ENCODE results near the gene ZFP36. TPM values are rescaled to one million over a fixed set of nuclear protein-coding genes. Genes with fewer than 3 reads are reported as not detected.

Gene ZFP36
- total RNA-seq, 3 donors from 2014 or later: 91.7 to 299 (median 143) TPM

GRCh38 chr19:39434123-39435076, 27.8 kb downstream of the ZFP36 start:
- H3K4me3 ChIP-seq: peak overlapping the region; percentile 83 to 98 (median 91)
- intact Hi-C loops (cut with DNase I; ENCODE audit: low total_unique reads): no loop called here
- no peaks in the 10 kb centered on the region for H3K9me3 ChIP-seq
- peaks cover 4 to 19% of the 10 kb centered on the region in 2 donors for H3K4me1 ChIP-seq
- no peaks in the 10 kb centered on the region for H3K27me3 ChIP-seq
- peaks cover 7% of the 10 kb centered on the region for H3K36me3 ChIP-seq
- H3K27ac ChIP-seq: peak overlapping the region; percentile 87 to 92
- no peak for DNase-seq (ENCODE audit: low spot score in 2 of 2)
- TF ChIP-seq POLR2A (IDR thresholded peaks at IDR 0.05) (no peak), POLR2AphosphoS5 (IDR thresholded peaks at IDR 0.05) (no peak)
- TF ChIP-seq, protein P1, sequence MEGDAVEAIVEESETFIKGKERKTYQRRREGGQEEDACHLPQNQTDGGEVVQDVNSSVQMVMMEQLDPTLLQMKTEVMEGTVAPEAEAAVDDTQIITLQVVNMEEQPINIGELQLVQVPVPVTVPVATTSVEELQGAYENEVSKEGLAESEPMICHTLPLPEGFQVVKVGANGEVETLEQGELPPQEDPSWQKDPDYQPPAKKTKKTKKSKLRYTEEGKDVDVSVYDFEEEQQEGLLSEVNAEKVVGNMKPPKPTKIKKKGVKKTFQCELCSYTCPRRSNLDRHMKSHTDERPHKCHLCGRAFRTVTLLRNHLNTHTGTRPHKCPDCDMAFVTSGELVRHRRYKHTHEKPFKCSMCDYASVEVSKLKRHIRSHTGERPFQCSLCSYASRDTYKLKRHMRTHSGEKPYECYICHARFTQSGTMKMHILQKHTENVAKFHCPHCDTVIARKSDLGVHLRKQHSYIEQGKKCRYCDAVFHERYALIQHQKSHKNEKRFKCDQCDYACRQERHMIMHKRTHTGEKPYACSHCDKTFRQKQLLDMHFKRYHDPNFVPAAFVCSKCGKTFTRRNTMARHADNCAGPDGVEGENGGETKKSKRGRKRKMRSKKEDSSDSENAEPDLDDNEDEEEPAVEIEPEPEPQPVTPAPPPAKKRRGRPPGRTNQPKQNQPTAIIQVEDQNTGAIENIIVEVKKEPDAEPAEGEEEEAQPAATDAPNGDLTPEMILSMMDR (IDR thresholded peaks at IDR 0.05): no peak

GRCh38 chr19:39435499-39436349, 29.1 kb downstream of the ZFP36 start, which contains the start of gene RPS16:
Gene RPS16 (minus strand): TSS chr19:39435949. CDS start chr19:39435895, 54 bp downstream.
- TF ChIP-seq POLR2A (IDR thresholded peaks at IDR 0.05) (peak; percentile 86), POLR2AphosphoS5 (IDR thresholded peaks at IDR 0.05) (peak; percentile 97 to 99 (median 98))
- TF ChIP-seq, protein P1 (IDR thresholded peaks at IDR 0.05): no peak
- Histone ChIP-seq H3K36me3 (peaks cover 7% of the 10 kb centered on the region), H3K4me1 (peaks cover 4 to 19% of the 10 kb centered on the region in 2 donors), H3K4me3 (peak within 1 kb of the TSS; percentile 83 to 98 (median 91)), H3K9me3 (no peaks in the 10 kb centered on the region), H3K27me3 (no peaks in the 10 kb centered on the region), H3K27ac (peak within 1 kb of the TSS; percentile 87 to 92)
- intact Hi-C loops (cut with DNase I; ENCODE audit: low total_unique reads): no loop called here
- peak; percentile 98 to 100 for DNase-seq (ENCODE audit: low spot score in 2 of 2)

GRCh38 chr19:39436350-39436716, 29.7 kb downstream of the ZFP36 start:
- intact Hi-C loops (cut with DNase I; ENCODE audit: low total_unique reads): no loop called here
- peak overlapping the region; percentile 83 to 98 (median 91) for H3K4me3 ChIP-seq
- peaks cover 4 to 19% of the 10 kb centered on the region in 2 donors for H3K4me1 ChIP-seq
- no peaks in the 10 kb centered on the region for H3K9me3 ChIP-seq
- H3K27me3 ChIP-seq: no peaks in the 10 kb centered on the region
- H3K27ac ChIP-seq: peak overlapping the region; percentile 87 to 92
- DNase-seq (ENCODE audit: low spot score in 2 of 2): no peak
- H3K36me3 ChIP-seq: peaks cover 7% of the 10 kb centered on the region
- TF ChIP-seq POLR2AphosphoS5 (IDR thresholded peaks at IDR 0.05) (no peak), POLR2A (IDR thresholded peaks at IDR 0.05) (no peak)
- TF ChIP-seq, protein P1 (IDR thresholded peaks at IDR 0.05): no peak

DNA sequence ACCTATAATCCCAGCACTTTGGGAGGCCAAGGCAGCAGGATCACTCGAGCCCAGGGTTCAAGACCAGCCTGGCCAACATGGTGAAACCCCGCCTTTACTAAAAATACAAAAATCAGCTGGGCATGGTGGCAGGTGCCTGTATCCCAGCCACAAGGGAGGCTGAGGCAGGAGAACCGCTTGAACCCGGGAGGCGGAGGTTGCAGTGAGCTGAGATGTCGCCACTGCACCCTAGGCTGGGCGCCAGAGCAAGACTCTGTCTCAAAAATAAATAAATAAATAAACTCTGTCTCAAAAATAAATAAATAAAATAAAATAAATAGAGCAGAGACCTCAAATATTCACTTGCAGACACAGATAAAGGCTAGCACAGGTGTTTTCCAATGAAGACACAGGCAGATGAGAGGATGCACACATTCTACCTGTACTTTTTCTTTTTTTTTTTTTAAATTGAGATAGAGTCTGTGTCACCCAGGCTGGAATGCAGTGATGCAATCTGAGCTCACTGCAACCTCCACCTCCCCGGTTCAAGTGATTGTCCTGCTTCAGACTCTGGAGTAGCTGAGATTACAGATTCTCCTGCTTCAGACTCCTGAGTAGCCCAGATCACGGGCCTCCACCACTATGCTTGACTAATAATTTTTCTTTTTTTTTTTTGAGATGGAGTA, 31.8 kb downstream of the ZFP36 start:
- Histone ChIP-seq H3K4me1 (peaks cover 4 to 19% of the 10 kb centered on the region in 2 donors), H3K27ac (no peak overlapping the region), H3K4me3 (no peak overlapping the region), H3K36me3 (no peaks in the 10 kb centered on the region), H3K9me3 (no peaks in the 10 kb centered on the region), H3K27me3 (no peaks in the 10 kb centered on the region)
- intact Hi-C loops (cut with DNase I; ENCODE audit: low total_unique reads): no loop called here
- no peak for DNase-seq (ENCODE audit: low spot score in 2 of 2)
- TF ChIP-seq POLR2A (IDR thresholded peaks at IDR 0.05) (no peak), POLR2AphosphoS5 (IDR thresholded peaks at IDR 0.05) (no peak)
- TF ChIP-seq, protein P1 (IDR thresholded peaks at IDR 0.05): no peak
